Measurements from ENCODE around the gene SEC24C. TPM values are rescaled to one million over a fixed set of nuclear protein-coding genes. Genes with fewer than 3 reads are reported as not detected.

Gene SEC24C
- total and polyA plus RNA-seq, 2 of the 13 experiments (the other 11 are each of a cell fraction or from before 2014, with no cell fraction given): 63.1 to 66.4 TPM

DNA sequence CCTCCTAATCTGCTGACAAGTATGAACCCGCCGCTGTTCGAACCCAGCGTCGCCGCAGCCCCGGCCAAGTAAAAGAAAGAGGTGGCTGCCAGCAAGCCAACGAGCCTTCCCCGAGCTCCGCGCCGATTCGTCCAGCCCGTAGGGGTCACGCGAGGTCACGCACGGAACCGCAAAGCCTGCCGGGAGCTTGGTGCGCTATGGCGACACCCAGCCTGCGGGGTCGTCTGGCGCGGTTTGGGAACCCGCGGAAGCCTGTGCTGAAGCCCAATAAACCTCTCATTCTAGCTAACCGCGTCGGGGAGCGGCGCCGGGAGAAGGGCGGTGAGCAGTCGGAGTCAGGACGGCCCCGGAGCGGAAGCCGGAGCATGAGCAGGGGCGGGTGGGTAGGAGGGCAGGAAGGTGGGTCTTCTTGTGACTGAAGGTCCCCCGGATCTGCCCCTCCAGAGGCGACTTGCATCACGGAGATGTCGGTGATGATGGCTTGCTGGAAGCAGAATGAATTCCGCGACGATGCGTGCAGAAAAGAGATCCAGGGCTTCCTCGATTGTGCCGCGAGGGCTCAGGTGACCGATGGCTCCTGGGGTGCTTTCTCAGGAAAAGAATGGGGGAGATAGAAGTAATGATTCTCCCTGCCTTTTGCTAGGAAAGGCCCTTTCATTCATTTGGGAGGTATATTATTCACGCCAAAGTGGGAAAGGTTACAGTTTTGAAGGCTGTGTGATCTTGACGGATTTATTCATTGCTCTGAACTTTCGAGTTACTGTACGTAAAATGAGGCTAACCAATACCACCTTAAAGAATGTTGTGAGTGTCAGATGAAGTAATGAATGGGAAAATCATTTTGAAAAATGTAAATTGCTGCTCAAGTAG lies 37.9 kb downstream of the SEC24C start, which contains the start of gene CHCHD1 (continued):
- 0 out of 2 replicates have a peak, but pooled peaks have one; percentile 21 for TF ChIP-seq ZNF446 (CRISPR knock-in tag; IDR thresholded peaks at IDR 0.05)
- TF ChIP-seq, protein P1, sequence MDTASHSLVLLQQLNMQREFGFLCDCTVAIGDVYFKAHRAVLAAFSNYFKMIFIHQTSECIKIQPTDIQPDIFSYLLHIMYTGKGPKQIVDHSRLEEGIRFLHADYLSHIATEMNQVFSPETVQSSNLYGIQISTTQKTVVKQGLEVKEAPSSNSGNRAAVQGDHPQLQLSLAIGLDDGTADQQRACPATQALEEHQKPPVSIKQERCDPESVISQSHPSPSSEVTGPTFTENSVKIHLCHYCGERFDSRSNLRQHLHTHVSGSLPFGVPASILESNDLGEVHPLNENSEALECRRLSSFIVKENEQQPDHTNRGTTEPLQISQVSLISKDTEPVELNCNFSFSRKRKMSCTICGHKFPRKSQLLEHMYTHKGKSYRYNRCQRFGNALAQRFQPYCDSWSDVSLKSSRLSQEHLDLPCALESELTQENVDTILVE (CRISPR knock-in tag; IDR thresholded peaks at IDR 0.05): peak; percentile 64
- peak; percentile 50 for TF ChIP-seq AGO2 (optimal IDR thresholded peaks at IDR 0.05; ENCODE audit: low read depth, low read length)
- TF ChIP-seq, protein P2, sequence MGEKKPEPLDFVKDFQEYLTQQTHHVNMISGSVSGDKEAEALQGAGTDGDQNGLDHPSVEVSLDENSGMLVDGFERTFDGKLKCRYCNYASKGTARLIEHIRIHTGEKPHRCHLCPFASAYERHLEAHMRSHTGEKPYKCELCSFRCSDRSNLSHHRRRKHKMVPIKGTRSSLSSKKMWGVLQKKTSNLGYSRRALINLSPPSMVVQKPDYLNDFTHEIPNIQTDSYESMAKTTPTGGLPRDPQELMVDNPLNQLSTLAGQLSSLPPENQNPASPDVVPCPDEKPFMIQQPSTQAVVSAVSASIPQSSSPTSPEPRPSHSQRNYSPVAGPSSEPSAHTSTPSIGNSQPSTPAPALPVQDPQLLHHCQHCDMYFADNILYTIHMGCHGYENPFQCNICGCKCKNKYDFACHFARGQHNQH (CRISPR knock-in tag; IDR thresholded peaks at IDR 0.05): peak; percentile 66; the same call in 1 of the 2 replicates
- no peak for TF ChIP-seq ZNF724P (CRISPR knock-in tag; IDR thresholded peaks at IDR 0.05; ENCODE audit: borderline replicate concordance)
- TF ChIP-seq, protein P3, sequence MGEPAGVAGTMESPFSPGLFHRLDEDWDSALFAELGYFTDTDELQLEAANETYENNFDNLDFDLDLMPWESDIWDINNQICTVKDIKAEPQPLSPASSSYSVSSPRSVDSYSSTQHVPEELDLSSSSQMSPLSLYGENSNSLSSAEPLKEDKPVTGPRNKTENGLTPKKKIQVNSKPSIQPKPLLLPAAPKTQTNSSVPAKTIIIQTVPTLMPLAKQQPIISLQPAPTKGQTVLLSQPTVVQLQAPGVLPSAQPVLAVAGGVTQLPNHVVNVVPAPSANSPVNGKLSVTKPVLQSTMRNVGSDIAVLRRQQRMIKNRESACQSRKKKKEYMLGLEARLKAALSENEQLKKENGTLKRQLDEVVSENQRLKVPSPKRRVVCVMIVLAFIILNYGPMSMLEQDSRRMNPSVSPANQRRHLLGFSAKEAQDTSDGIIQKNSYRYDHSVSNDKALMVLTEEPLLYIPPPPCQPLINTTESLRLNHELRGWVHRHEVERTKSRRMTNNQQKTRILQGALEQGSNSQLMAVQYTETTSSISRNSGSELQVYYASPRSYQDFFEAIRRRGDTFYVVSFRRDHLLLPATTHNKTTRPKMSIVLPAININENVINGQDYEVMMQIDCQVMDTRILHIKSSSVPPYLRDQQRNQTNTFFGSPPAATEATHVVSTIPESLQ (CRISPR knock-in tag; conservative IDR thresholded peaks at IDR 0.05): no peak
- peak; percentile 16; the same call in 1 of the 2 replicates for TF ChIP-seq FOXJ3 (CRISPR knock-in tag; IDR thresholded peaks at IDR 0.05; ENCODE audit: borderline replicate concordance)
- TF ChIP-seq, protein P4, sequence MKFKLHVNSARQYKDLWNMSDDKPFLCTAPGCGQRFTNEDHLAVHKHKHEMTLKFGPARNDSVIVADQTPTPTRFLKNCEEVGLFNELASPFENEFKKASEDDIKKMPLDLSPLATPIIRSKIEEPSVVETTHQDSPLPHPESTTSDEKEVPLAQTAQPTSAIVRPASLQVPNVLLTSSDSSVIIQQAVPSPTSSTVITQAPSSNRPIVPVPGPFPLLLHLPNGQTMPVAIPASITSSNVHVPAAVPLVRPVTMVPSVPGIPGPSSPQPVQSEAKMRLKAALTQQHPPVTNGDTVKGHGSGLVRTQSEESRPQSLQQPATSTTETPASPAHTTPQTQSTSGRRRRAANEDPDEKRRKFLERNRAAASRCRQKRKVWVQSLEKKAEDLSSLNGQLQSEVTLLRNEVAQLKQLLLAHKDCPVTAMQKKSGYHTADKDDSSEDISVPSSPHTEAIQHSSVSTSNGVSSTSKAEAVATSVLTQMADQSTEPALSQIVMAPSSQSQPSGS (CRISPR knock-in tag; IDR thresholded peaks at IDR 0.05): 0 out of 2 replicates have a peak, but pooled peaks have one; percentile 51
- 0 out of 2 replicates have a peak, but pooled peaks have one; percentile 11 for TF ChIP-seq RCOR2 (CRISPR knock-in tag; IDR thresholded peaks at IDR 0.05)
- peak; percentile 53; the same call in 1 of the 2 replicates for TF ChIP-seq CBX5 (CRISPR knock-in tag; IDR thresholded peaks at IDR 0.05; ENCODE audit: borderline replicate concordance)
- TF ChIP-seq ZNF674 (CRISPR knock-in tag; IDR thresholded peaks at IDR 0.05; ENCODE audit: low read depth): no peak
- TF ChIP-seq, protein P5, sequence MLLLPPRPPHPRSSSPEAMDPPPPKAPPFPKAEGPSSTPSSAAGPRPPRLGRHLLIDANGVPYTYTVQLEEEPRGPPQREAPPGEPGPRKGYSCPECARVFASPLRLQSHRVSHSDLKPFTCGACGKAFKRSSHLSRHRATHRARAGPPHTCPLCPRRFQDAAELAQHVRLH (CRISPR knock-in tag; IDR thresholded peaks at IDR 0.05; ENCODE audit: borderline replicate concordance, low read depth): peak; percentile 18; the same call in 1 of the 2 replicates
- TF ChIP-seq ARNT2 (CRISPR knock-in tag; IDR thresholded peaks at IDR 0.05; ENCODE audit: low read depth): 0 out of 2 replicates have a peak, but pooled peaks have one; percentile 45
- TF ChIP-seq, protein P6, sequence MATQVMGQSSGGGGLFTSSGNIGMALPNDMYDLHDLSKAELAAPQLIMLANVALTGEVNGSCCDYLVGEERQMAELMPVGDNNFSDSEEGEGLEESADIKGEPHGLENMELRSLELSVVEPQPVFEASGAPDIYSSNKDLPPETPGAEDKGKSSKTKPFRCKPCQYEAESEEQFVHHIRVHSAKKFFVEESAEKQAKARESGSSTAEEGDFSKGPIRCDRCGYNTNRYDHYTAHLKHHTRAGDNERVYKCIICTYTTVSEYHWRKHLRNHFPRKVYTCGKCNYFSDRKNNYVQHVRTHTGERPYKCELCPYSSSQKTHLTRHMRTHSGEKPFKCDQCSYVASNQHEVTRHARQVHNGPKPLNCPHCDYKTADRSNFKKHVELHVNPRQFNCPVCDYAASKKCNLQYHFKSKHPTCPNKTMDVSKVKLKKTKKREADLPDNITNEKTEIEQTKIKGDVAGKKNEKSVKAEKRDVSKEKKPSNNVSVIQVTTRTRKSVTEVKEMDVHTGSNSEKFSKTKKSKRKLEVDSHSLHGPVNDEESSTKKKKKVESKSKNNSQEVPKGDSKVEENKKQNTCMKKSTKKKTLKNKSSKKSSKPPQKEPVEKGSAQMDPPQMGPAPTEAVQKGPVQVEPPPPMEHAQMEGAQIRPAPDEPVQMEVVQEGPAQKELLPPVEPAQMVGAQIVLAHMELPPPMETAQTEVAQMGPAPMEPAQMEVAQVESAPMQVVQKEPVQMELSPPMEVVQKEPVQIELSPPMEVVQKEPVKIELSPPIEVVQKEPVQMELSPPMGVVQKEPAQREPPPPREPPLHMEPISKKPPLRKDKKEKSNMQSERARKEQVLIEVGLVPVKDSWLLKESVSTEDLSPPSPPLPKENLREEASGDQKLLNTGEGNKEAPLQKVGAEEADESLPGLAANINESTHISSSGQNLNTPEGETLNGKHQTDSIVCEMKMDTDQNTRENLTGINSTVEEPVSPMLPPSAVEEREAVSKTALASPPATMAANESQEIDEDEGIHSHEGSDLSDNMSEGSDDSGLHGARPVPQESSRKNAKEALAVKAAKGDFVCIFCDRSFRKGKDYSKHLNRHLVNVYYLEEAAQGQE (IDR thresholded peaks at IDR 0.05; ENCODE audit: borderline replicate concordance in 1 of 2, low read depth in 1 of 2, low read length in 2 of 2): peak in 1 of 2 experiments; percentile 67; a peak in 1 of 4 replicates
- peak; percentile 54; the same call in 1 of the 2 replicates for TF ChIP-seq ZNF274 (CRISPR knock-in tag; IDR thresholded peaks at IDR 0.05)
- 0 out of 2 replicates have a peak, but pooled peaks have one; percentile 35 for TF ChIP-seq MEIS1 (CRISPR knock-in tag; IDR thresholded peaks at IDR 0.05; ENCODE audit: borderline replicate concordance)
- peak; percentile 93 for TF ChIP-seq YEATS2 (CRISPR knock-in tag; IDR thresholded peaks at IDR 0.05; ENCODE audit: borderline replicate concordance)

All from HepG2 (cell line).